K562 (cell line): ENCODE data around the gene TRAPPC1. TPM values are rescaled to one million over a fixed set of nuclear protein-coding genes. Genes with fewer than 3 reads are reported as not detected.
A peak's percentile ranks its signal among the peaks of the same experiment; 100 is the strongest.

ENCODE experiments used
- ATAC-seq: fragments of 200-7000 bp; cut with Tn5 transposase; 3 replicates; pipeline ENCODE4 v1.9.1; 2020; ENCODE audit warnings: moderate library complexity
- BruUV-seq: library from RNA; stranded (reverse); fragments of 400-500 nt; replicated peaks from 2 replicates; lab custom pipeline; 2021; lab: Mats Ljungman, UMichigan
- CTCF ChIA-PET: fragments of 300-600 bp; formaldehyde crosslinking; extraction: SDS; loops from one replicate; lab custom pipeline; 2021; ENCODE audit warnings: low intra/inter-chr PET ratio; lab: Yijun Ruan, JAX
- POLR2A ChIA-PET: fragments of 300-600, 350-650 bp; sonication (Branson Sonifier 250); formaldehyde crosslinking; extraction: SDS; loops from one replicate; lab custom pipeline; 2021; ENCODE audit warnings: antibody characterized with exemption, inconsistent platforms; lab: Yijun Ruan, JAX
- DNase-seq, 4 experiments: peaks; one replicate each; pipeline versions ENCODE4 v3.0.0 to v3.0.0-alpha.2; 2011 to 2018; ENCODE audit warnings: low spot score in 3 of 4, mixed read lengths in 3 of 4; ENCODE audit errors: extremely low read depth in 1 of 4
- FAIRE-seq: peaks from 2 replicates; lab custom pipeline; 2011; peaks lifted over from hg19 to GRCh38; lab: Jason Lieb, UNC
- H2AFZ ChIP-seq: 2 replicates; pipeline ENCODE4 v1.6.0; 2011; ENCODE audit warnings: low read depth, low read length, control low read depth, inconsistent platforms
- H3K27ac ChIP-seq: fragments of 200-600 bp; 3 replicates; pipeline ENCODE4 v1.8.0; 2011; ENCODE audit warnings: low read depth, mild to moderate bottlenecking, control low read depth, inconsistent platforms, low read length, moderate library complexity, mixed read lengths; ENCODE audit errors: extremely low read depth
- H3K27me3 ChIP-seq, 2 experiments: fragments of 300-600 bp in 1 of 2; 2 replicates in 1 of 2; 3 replicates in 1 of 2; pipeline versions ENCODE4 v1.6.0 to v1.8.0; 2011; ENCODE audit warnings: inconsistent platforms in 2 of 2, low read length in 2 of 2, mild to moderate bottlenecking in 1 of 2, mixed read lengths in 1 of 2, moderate library complexity in 1 of 2; ENCODE audit not compliant: control insufficient read depth in 2 of 2, insufficient read depth in 2 of 2
- H3K36me3 ChIP-seq: fragments of 300-600 bp; 3 replicates; pipeline ENCODE4 v1.8.0; 2011; ENCODE audit warnings: mild to moderate bottlenecking, low read length, inconsistent platforms; ENCODE audit not compliant: control insufficient read depth, insufficient read depth
- H3K4me1 ChIP-seq, 2 experiments: fragments of 200-600 bp in 1 of 2; replicated peaks in 1 of 2; 2 replicates in 1 of 2; 3 replicates in 1 of 2; pipeline versions ENCODE4 v1.5.1 to v1.8.0; 2011; ENCODE audit warnings: inconsistent platforms in 2 of 2, low read length in 2 of 2, mild to moderate bottlenecking in 1 of 2, mixed read lengths in 1 of 2, moderate library complexity in 1 of 2; ENCODE audit not compliant: control insufficient read depth in 2 of 2, insufficient read depth in 2 of 2
- H3K4me2 ChIP-seq: 2 replicates; pipeline ENCODE4 v1.6.1; 2011; ENCODE audit warnings: low read length, control low read depth, inconsistent platforms, mixed read lengths; ENCODE audit not compliant: insufficient read depth
- H3K4me3 ChIP-seq: fragments of 200-600 bp; sonication (generic), shearing (Covaris generic); 2 replicates; pipeline ENCODE4 v1.5.1; 2016; ENCODE audit warnings: control low read depth, inconsistent platforms
- H3K79me2 ChIP-seq: fragments of 200-600 bp; 3 replicates; pipeline ENCODE4 v1.8.0; 2011; ENCODE audit warnings: low read length, inconsistent platforms; ENCODE audit not compliant: control insufficient read depth, insufficient read depth
- H3K9ac ChIP-seq, 2 experiments: 2 replicates each; pipeline versions ENCODE4 v1.6.0 to v1.6.1; 2011; ENCODE audit warnings: low read depth in 2 of 2, low read length in 2 of 2, control low read depth in 1 of 2, inconsistent platforms in 1 of 2, mild to moderate bottlenecking in 1 of 2, mixed read lengths in 1 of 2; ENCODE audit not compliant: insufficient read depth in 1 of 2
- H3K9me1 ChIP-seq: one replicate; pipeline ENCODE4 v1.6.0; 2011; ENCODE audit warnings: inconsistent platforms, mild to moderate bottlenecking, low read length, moderate library complexity; ENCODE audit not compliant: control insufficient read depth, insufficient read depth
- H3K9me3 ChIP-seq: replicated peaks from 2 replicates; pipeline ENCODE4 v1.5.1; 2011; ENCODE audit warnings: low read depth, low read length, inconsistent platforms; ENCODE audit not compliant: control insufficient read depth, insufficient read depth
- H4K20me1 ChIP-seq: replicated peaks from 2 replicates; pipeline ENCODE4 v1.6.1; 2011; ENCODE audit warnings: low read length, inconsistent platforms, mixed read lengths; ENCODE audit not compliant: control insufficient read depth, insufficient read depth
- CHCHD3 ChIP-seq: fragments of 250-450 bp; sonication (Bioruptor Pico); IDR thresholded peaks from 2 replicates; pipeline ENCODE4 v2.1.2; 2022; ENCODE audit warnings: mild to moderate bottlenecking
- ELF1 ChIP-seq: fragments of 200-800 bp; sonication (Bioruptor generic); IDR thresholded peaks from 2 replicates; pipeline ENCODE4 v1.6.1; 2016; ENCODE audit warnings: missing genetic modification characterization, missing compliant biosample characterization
- HEY1 ChIP-seq: fragments of 250-450 bp; sonication (Bioruptor Pico); IDR thresholded peaks from 2 replicates; pipeline ENCODE4 v1.5.0; 2020; ENCODE audit warnings: mild to moderate bottlenecking, moderate library complexity, borderline replicate concordance
- MXD1 ChIP-seq: fragments of 250-450 bp; sonication (Bioruptor Pico); IDR thresholded peaks from 2 replicates; pipeline ENCODE4 v1.8.0; 2021; ENCODE audit warnings: borderline replicate concordance, mild to moderate bottlenecking, moderate library complexity; ENCODE audit not compliant: poor library complexity, severe bottlenecking
- NFIX ChIP-seq: fragments of 250-450 bp; sonication (Bioruptor Pico); IDR thresholded peaks from 2 replicates; pipeline ENCODE4 v1.4.0; 2020; ENCODE audit warnings: low read depth, mild to moderate bottlenecking, moderate library complexity
- POLR2AphosphoS5 ChIP-seq: IDR thresholded peaks from 2 replicates; pipeline ENCODE4 v1.6.1; 2011; ENCODE audit warnings: mild to moderate bottlenecking, low read depth, low read length, moderate library complexity; ENCODE audit not compliant: control insufficient read depth, insufficient read depth
- PPARD ChIP-seq: fragments of 250-450 bp; sonication (Bioruptor Pico); IDR thresholded peaks from 2 replicates; pipeline ENCODE4 v1.8.0; 2022; ENCODE audit warnings: inconsistent platforms, mild to moderate bottlenecking, moderate library complexity
- RAD21 ChIP-seq, 2 experiments: fragments of 250-450 bp in 1 of 2; fragments of 450-650 bp in 1 of 2; sonication (Bioruptor Pico) in 1 of 2; formaldehyde crosslinking in 1 of 2; IDR thresholded peaks in 1 of 2; conservative IDR thresholded peaks in 1 of 2; 2 replicates each; pipeline versions ENCODE4 v1.4.0 to v1.8.0; 2020 to 2022; ENCODE audit warnings: mild to moderate bottlenecking in 2 of 2, moderate library complexity in 1 of 2
- RCOR1 ChIP-seq, 2 experiments: IDR thresholded peaks; 2 replicates each; pipeline ENCODE4 v1.6.1; 2012; ENCODE audit warnings: low read depth in 2 of 2, low read length in 2 of 2, borderline replicate concordance in 1 of 2, improper control_type of control experiment in 1 of 2
- SFPQ ChIP-seq: fragments of 200-400 bp; formaldehyde crosslinking; IDR thresholded peaks from 2 replicates; pipeline ENCODE4 v1.6.1; 2017; ENCODE audit warnings: mild to moderate bottlenecking, low read depth, low read length, moderate library complexity
- SMC3 ChIP-seq: conservative IDR thresholded peaks from 2 replicates; pipeline ENCODE4 v1.6.1; 2011; ENCODE audit warnings: low read depth, low read length, improper control_type of control experiment; ENCODE audit not compliant: insufficient read depth
- TEAD2 ChIP-seq: fragments of 450-650 bp; IDR thresholded peaks from 2 replicates; pipeline ENCODE4 v1.6.1; 2016; ENCODE audit warnings: missing genetic modification characterization, control low read depth, missing compliant biosample characterization
- ZNF121 ChIP-seq: sonication (generic); formaldehyde crosslinking; conservative IDR thresholded peaks from 2 replicates; pipeline ENCODE4 v1.8.0; 2022; ENCODE audit warnings: missing genetic modification reagents
- ZNF277 ChIP-seq: fragments of 250-450 bp; sonication (Bioruptor Pico); IDR thresholded peaks from 2 replicates; pipeline ENCODE4 v1.8.0; 2022; ENCODE audit warnings: inconsistent platforms, mild to moderate bottlenecking, moderate library complexity, borderline replicate concordance
- ZSCAN32 ChIP-seq: fragments of 450-650 bp; formaldehyde crosslinking; IDR thresholded peaks from 2 replicates; pipeline ENCODE4 v1.4.0; 2020; ENCODE audit warnings: mild to moderate bottlenecking, moderate library complexity
- WGBS: fragments of 100-300 bp; shearing (Covaris generic); methylation state at CpG from one replicate; pipeline ENCODE4 v1.1.6; 2016; ENCODE audit warnings: low coverage, mixed read lengths; ENCODE audit not compliant: insufficient coverage; ENCODE audit errors: missing lambda C conversion rate; 5-methylcytosine and 5-hydroxymethylcytosine counted together
- in situ Hi-C: fragments of 300-500 bp; cut with MboI; formaldehyde crosslinking; loops from 4 replicates; pipeline ENCODE4 v1.15.0; 2018; ENCODE audit warnings: inconsistent platforms, mixed read lengths
- intact Hi-C: fragments of 100-400 bp; cut with micrococcal nuclease; formaldehyde crosslinking; loops from 2 replicates; pipeline ENCODE4 v1.14.2; 2022
- polyA plus RNA-seq, 8 experiments: library from polyadenylated mRNA; depleted of rRNA in 4 of 8; stranded (reverse) in 5 of 8; unstranded in 3 of 8; fragments of >200 nt; fragmentation: Nextera tagmentation in 2 of 8; fragmentation: Illumina TruSeq in 1 of 8; extraction: Ambion mirVana in 2 of 8; extraction: Trizol in 1 of 8; gene quantifications; 2 replicates each; pipeline versions ENCODE4 v1.2.1 to v1.2.3, GENCODE V29; 2011 to 2014; ENCODE audit warnings: inconsistent platforms in 1 of 8, missing spikeins in 1 of 8
- total RNA-seq, 7 experiments: library from RNA; depleted of rRNA in 6 of 7; stranded (reverse); fragments of >200 nt in 6 of 7; fragmentation: Illumina TruSeq in 2 of 7; extraction: Trizol in 2 of 7; gene quantifications; 2 replicates each; pipeline versions ENCODE4 v1.2.1 to v1.2.3, GENCODE V29; 2011 to 2021; ENCODE audit warnings: low replicate concordance in 1 of 7

Gene TRAPPC1
- total and polyA plus RNA-seq, 9 of the 15 experiments (the other 6 are each of a cell fraction or from before 2014, with no cell fraction given), result 11.7 to 82.8 (median 36.2) TPM

GRCh38 chr17:7915179-7915610 is 16.6 kb downstream of the TRAPPC1 start (continued):
- TF ChIP-seq ZNF277 (CRISPR knock-in tag) (no peak), ELF1 (tag) (no peak), CHCHD3 (no peak)

GRCh38 chr17:7912927-7913524 is 18.7 kb downstream of the TRAPPC1 start:
- FAIRE-seq, result peak; percentile 90
- peaks cover 8% of the 10 kb centered on the region; the same call in 1 of the 3 replicates for H3K79me2 ChIP-seq
- CTCF ChIA-PET, result interaction anchor here (0.6 to 3.9 kb wide), 8 partner anchors 19 to 1084 kb away, joined by 3 to 52 read pairs (median 4); partner anchors contain the start of genes CNTROB and TRAPPC1
- H3K9me1 ChIP-seq, result no peaks in the 10 kb centered on the region
- no peak overlapping the region for H3K4me2 ChIP-seq
- no peaks in the 10 kb centered on the region for H3K27me3 ChIP-seq
- in situ Hi-C loops, result loop anchor here (5.0 kb wide), 1 partner anchor 144 kb away; no protein-coding TSS in a partner anchor
- BruUV-seq, result no TSS peak
- no peaks in the 10 kb centered on the region for H3K9me3 ChIP-seq
- intact Hi-C loops, result loop anchor here (1.0 to 2.0 kb wide), 3 partner anchors 75 to 144 kb away; no protein-coding TSS in a partner anchor
- peaks cover 27% of the 10 kb centered on the region; the same call in 2 of the 3 replicates for H3K36me3 ChIP-seq
- WGBS, result 6% methylated on average over 2 of the region's 3 CpGs
- POLR2A ChIA-PET, result interaction anchor here (0.5 to 1.4 kb wide), 6 partner anchors 13 to 144 kb away, joined by 3 to 8 read pairs (median 4); partner anchors contain the start of gene CHD3
- peak; percentile 69 for ATAC-seq
- peak; percentile 48 to 84 (median 50) for DNase-seq
- peaks cover 18 to 24% of the 10 kb centered on the region in 2 experiments; a peak in 4 of 5 replicates for H3K4me1 ChIP-seq
- H2AFZ ChIP-seq, result no peak overlapping the region
- H4K20me1 ChIP-seq, result no peaks in the 10 kb centered on the region
- no peak overlapping the region for H3K9ac ChIP-seq
- no peak overlapping the region for H3K4me3 ChIP-seq
- H3K27ac ChIP-seq, result no peak overlapping the region
- TF ChIP-seq RCOR1 (IDR thresholded peaks at IDR 0.05; ENCODE audit: borderline replicate concordance in 1 of 2, low read depth in 2 of 2, low read length in 2 of 2), result peak in 1 of 2 experiments; percentile 62; a peak in 2 of 4 replicates
- no peak for TF ChIP-seq ZSCAN32
- TF ChIP-seq PPARD (CRISPR knock-in tag), result no peak
- no peak for TF ChIP-seq SFPQ
- TF ChIP-seq MXD1 (CRISPR knock-in tag), result no peak
- no peak for TF ChIP-seq ZNF121 (CRISPR knock-in tag)
- TF ChIP-seq POLR2AphosphoS5, result no peak
- peak; percentile 77 to 82 for TF ChIP-seq RAD21 (CRISPR knock-in tag; conservative IDR thresholded peaks at IDR 0.05 in 1 of 2, IDR thresholded peaks at IDR 0.05 in 1 of 2)
- TF ChIP-seq TEAD2 (tag), result no peak
- no peak for TF ChIP-seq NFIX (CRISPR knock-in tag)
- TF ChIP-seq HEY1, result no peak
- peak; percentile 64 for TF ChIP-seq SMC3
